ENCODE data around the gene CHN2. TPM values are rescaled to one million over a fixed set of nuclear protein-coding genes. Genes with fewer than 3 reads are reported as not detected.

CHN2 gene
- total RNA-seq, result 1 to 10 TPM; 5.3 to 6.3 TPM

GRCh38 chr7:29194594-29195427 lies at the start of gene CHN2:
Gene CHN2 (plus strand): TSS chr7:29194775.

DNA sequence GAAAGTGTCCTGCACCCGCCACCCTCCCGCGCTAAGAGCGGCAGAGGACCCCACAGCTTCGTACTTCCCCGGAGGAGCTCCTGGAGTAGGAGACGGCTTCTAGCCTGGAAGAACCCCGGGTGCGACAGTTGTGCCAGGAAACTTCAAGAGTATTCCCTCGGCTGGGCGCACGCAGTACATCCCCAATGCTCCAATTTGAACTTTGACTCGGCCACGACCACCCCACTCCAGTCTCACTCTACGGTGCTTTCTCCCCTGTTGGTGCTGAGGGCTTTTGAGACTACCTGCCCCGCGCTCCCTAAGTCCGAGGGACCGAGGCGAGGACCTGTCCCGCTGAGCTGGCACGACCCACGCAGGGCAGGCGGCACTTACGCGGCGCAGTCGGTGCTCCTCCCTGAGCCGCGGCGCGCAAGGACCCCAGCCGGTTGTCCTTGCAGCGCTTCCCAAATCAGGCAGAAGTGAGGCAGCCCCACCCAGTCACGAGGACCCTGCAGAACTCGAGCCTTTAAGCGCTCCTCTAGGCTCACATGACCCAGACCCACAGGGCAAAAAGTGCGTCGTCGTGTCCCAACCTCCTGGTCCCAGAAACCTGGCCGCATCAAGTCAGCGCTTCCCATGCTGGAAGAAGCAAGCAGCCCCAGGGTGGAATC lies 48.4 kb upstream of the CHN2 start, which contains the start of gene CPVL:
CPVL (minus strand) TSS at position 481 of the 650 bp plus-strand sequence. CDS start 25,476 bp downstream, outside the sequence.

Other genes starting within 250 kb of the CHN2 start
- gene TRIL, start 236.4 kb upstream of the CHN2 start, total RNA-seq, result not detected
- gene CPVL, start 48.2 kb upstream of the CHN2 start, total RNA-seq, result under 1 TPM in 1 of 2 experiments, not detected in 1; 0.30 TPM